HG03571 (cell line): Measurements from ENCODE around the gene NOXRED1.
"Not testable (repeated sequence)": the region's sequence is repeated elsewhere in the genome, so short reads cannot be mapped to it uniquely, and the experiment has no call there.

Experiments used
- ATAC-seq: cut with Tn5 transposase; IDR thresholded peaks from one replicate; pipeline ENCODE4 v1.9.1; 2021; ENCODE audit not compliant: unreplicated experiment

NOXRED1 gene, protein sequence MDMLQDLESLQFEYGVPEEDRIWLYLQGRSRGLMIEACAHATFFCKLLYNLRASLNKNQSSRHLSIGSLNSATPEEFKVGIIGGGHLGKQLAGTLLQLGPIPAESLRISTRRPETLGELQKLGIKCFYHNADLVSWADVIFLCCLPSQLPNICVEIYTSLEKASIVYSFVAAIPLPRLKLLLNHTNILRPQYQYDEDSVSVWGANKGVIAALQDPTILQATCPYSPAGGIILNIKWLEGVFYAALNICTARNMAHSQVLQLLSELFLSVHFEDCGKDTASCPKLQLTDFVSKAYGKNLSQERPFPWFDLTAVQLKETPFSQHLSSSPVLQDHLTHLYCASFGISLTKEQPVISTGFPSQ

GRCh38 chr14:77423423-77423822 lies at the start of gene NOXRED1:
NOXRED1 (minus strand) TSS chr14:77423523; CDS start chr14:77422889, 634 bp downstream.
- no peak for ATAC-seq

GRCh38 chr14:77470224-77470870 lies 47.0 kb upstream of the NOXRED1 start:
- no peak for ATAC-seq

GRCh38 chr14:77469539-77469938 lies 46.2 kb upstream of the NOXRED1 start:
- no peak for ATAC-seq

- ATAC-seq, result no peak
Measured at GRCh38 chr14:77469067-77469505, 45.8 kb upstream of the NOXRED1 start.

GRCh38 chr14:77467801-77468200 lies 44.5 kb upstream of the NOXRED1 start:
- no peak for ATAC-seq

DNA sequence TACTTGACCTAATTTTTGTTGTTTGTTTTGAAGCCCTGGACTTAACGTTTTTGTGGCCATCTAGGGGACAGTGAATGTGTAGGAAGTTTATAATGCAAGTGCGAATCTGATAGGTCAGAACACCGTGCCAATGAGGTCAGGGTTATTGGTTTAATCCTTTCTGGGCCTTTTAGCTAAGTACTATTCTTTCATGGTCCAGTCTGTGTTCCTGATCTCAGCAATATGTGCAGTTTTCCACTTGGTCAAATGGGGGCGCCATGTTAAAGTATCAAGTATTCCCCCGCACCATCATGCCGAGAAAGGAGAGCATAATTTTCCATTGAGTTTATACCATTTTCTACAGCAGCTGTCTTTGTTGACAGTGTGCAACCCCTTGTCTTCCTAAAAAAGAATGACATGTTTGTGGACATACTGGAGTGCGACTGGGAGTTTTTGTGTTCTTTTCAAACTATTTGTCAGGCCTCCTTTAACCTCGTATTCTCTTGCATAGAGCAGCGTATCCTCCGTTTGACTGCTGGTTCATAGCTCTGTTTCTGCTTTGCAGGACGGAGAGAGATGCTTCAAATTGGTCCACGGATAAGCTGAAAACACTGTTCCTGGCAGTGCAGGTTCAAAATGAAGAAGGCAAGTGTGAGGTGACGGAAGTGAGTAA lies 35.9 kb upstream of the NOXRED1 start:
- no peak for ATAC-seq

DNA sequence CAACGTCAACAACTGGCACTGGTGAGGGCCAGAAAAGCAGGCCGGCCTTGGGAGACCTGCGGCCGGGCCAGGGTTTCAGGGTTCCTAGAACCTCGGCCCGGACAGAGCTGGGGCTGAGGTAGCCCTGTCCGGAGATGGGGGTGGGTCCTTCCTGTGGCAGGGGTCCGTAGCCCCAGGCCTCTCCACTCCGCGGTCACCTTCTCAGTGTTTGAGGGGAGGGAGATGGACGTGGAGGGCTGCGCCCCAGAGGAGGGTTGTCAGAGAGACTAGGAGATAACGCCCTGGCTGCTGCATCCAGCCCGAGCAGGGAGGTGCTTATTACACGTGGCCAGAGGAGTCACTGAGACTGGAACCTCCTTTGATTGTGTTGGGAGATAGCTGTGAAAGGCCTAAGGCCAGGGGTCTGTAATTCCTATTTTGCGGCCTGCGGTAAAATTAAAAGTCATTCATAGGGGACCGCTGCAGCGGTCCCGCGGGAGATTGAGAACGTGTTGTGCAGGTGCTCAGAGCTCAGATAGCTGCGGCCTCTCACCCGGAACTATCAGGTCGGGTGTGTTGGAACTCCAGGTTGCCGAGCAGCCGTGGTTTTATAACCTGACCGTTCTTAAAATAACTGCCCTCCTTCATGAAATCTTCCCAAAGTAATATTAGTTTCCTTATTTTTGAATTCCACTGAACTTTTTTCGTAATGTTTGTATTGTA lies 35.1 kb upstream of the NOXRED1 start:
- ATAC-seq, result peak; percentile 14

GRCh38 chr14:77457522-77458248 lies 34.4 kb upstream of the NOXRED1 start, which contains the start of the genes AHSA1 and VIPAS39:
AHSA1 (plus strand) TSS chr14:77458093; CDS start chr14:77458190, 97 bp downstream.
VIPAS39 (minus strand) TSS chr14:77457601; CDS start chr14:77454102, 3,499 bp downstream.
- peak; percentile 90 for ATAC-seq

- no peak for ATAC-seq
Measured at GRCh38 chr14:77457115-77457521, 33.8 kb upstream of the NOXRED1 start.

DNA sequence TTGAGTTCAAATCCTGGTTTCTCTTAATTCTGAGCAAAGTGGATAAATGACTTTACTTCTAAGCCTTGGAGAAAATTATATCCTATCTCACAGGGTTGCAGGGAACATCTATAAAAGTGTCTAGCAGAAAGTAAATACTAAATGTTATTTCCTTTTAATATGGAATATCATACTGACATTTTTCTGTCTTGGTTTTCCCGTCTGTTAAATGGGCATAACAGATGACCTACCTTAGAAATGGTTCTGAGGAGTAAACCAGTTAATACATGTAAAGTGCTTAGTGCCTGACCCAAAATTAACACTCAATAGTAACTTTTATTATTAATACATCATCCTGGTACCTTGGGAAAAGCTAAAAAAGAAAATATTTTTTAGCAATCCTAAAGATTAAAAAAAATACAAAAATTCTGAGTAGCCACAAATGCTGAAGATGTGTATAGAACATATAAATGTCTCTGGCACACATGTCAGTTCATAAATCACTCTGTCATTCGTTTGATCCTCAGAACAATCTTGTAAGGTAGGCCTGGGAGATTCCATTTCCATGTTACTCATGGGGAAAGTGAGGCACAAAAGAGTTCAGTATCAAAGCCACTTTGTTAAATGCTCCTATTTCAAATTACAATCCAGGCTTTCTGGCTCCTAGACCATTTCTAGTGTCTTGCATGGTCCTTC lies 32.8 kb upstream of the NOXRED1 start:
- ATAC-seq, result no peak

DNA sequence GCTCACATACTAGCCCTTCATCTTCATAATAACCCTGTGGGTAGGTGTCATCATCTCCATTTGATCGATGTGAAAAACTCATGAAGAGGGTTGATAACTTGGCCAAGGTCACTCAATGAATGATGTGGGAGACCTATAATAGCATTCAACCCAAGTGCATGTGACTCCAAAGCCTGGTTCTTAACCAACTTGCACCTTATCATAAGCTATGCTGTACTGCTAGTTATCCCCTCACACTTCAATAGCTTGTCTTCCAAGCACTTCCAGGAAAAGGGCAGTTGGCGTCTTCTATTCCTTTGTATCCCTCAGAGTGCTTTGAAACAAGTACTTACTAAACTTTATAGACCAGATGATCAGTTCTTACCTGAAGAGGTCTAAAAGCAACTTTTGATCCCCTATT lies 18.9 kb upstream of the NOXRED1 start:
- no peak for ATAC-seq

GRCh38 chr14:77439861-77440260 lies 16.5 kb upstream of the NOXRED1 start:
- ATAC-seq, result no peak

GRCh38 chr14:77438596-77438995 lies 15.3 kb upstream of the NOXRED1 start:
- ATAC-seq, result no peak

DNA sequence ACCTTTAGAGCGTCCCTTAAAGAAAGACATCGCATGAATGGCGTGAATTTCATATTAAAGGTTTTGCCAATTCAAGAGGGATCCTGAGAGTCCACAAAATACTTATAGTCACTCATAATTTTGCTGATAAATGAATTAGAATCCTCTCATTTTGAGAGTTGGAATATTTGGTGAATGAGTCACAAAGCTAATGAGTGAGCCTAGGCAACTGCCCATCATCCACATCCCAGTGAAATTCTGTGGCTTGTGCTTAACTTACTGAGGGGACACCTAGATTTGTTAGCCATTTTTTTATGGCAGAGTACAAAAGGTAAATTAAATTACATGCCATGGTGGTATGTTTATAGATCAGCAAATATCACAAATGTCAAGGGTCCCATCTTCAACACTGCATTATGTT lies 12.7 kb upstream of the NOXRED1 start:
- ATAC-seq, result no peak

DNA sequence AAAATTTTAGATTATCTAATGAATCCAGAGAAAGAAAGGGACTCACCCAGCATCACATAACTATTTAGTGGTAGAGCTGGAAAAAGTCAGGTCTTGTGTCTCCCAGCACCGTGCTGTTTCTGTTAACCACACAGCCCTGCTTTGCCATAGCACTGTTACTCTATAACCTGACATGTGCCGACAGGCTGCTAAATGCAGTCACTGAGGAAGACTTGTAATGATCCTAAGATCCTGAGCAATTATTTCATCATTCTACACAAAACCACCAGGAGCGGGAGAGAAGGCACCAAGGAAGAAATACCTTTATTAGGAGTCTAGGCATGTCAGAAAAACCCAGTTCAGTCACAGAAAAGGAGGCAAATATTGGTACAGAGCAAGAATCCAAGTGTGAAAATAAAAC lies 3.1 kb upstream of the NOXRED1 start:
- no peak for ATAC-seq

- ATAC-seq, result no peak
Measured at GRCh38 chr14:77424862-77425261, 1.5 kb upstream of the NOXRED1 start.

- no peak for ATAC-seq
Measured at GRCh38 chr14:77421201-77421600, 2.1 kb downstream of the NOXRED1 start.

- ATAC-seq, result no peak
Measured at GRCh38 chr14:77416836-77417235, 6.5 kb downstream of the NOXRED1 start.

DNA sequence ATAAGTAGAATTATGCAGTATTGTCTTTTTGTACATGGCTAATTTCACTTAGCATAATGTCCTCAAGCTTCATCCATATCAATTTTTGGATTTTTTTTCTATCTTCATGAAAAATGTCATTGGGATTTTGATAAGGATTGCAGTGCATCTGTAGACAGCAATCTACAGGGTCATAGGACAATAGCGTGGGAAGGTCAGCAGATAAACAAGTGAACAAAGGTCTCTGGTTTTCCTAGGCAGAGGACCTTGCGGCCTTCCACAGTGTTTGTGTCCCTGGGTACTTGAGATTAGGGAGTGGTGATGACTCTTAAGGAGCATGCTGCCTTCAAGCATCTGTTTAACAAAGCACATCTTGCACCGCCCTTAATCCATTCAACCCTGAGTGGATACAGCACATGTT lies 7.2 kb downstream of the NOXRED1 start:
- ATAC-seq, result not testable (repeated sequence)
